CD4-positive, CD25-positive, alpha-beta regulatory T cell (primary cell): ENCODE data around the gene RSRC2. TPM values are rescaled to one million over a fixed set of nuclear protein-coding genes. Genes with fewer than 3 reads are reported as not detected.

Experiments
- ATAC-seq, 2 donors: fragments of 150-1000 bp; cut with Tn5 transposase; one replicate each; pipeline ENCODE4 v1.10.0; 2021; ENCODE audit warnings: low read depth in 2 of 2, moderate number of reproducible peaks in 2 of 2, moderate library complexity in 1 of 2
- DNase-seq, 3 donors: peaks; one replicate each; pipeline versions ENCODE4 v3.0.0 to v3.0.0-alpha.2; 2012 to 2022; ENCODE audit warnings: mixed read lengths in 1 of 3
- H3K27ac ChIP-seq: one replicate; pipeline ENCODE4 v1.7.0; 2013; ENCODE audit warnings: mild to moderate bottlenecking, low read length; ENCODE audit not compliant: insufficient read depth, poor library complexity, severe bottlenecking
- H3K27me3 ChIP-seq: one replicate; pipeline ENCODE4 v1.7.0; 2013; ENCODE audit warnings: low read length; ENCODE audit not compliant: control insufficient read depth, insufficient read depth
- H3K36me3 ChIP-seq: one replicate; pipeline ENCODE4 v1.7.0; 2013; ENCODE audit warnings: mild to moderate bottlenecking, low read length, moderate library complexity; ENCODE audit not compliant: control insufficient read depth, insufficient read depth
- H3K4me1 ChIP-seq: 2 replicates; pipeline ENCODE4 v1.7.0; 2013; ENCODE audit warnings: mild to moderate bottlenecking, low read length; ENCODE audit not compliant: insufficient read depth, control insufficient read depth, poor library complexity, severe bottlenecking
- H3K4me3 ChIP-seq: one replicate; pipeline ENCODE4 v1.7.0; 2013; ENCODE audit warnings: low read depth, mild to moderate bottlenecking, low read length, moderate library complexity
- H3K9me3 ChIP-seq, 2 experiments: 1 replicate in 1 of 2; 2 replicates in 1 of 2; pipeline ENCODE4 v1.7.0; 2013; ENCODE audit warnings: low read length in 2 of 2, mild to moderate bottlenecking in 1 of 2, moderate library complexity in 1 of 2; ENCODE audit not compliant: control insufficient read depth in 2 of 2
- H3K27ac Mint-ChIP-seq, 3 donors: one replicate each; pipeline ENCODE4 v1.8.0; 2020 to 2022; ENCODE audit warnings: mild to moderate bottlenecking in 3 of 3, mixed read lengths in 3 of 3, moderate library complexity in 2 of 3
- H3K27me3 Mint-ChIP-seq: one replicate; pipeline ENCODE4 v1.8.0; 2022; ENCODE audit warnings: mild to moderate bottlenecking, mixed read lengths
- H3K36me3 Mint-ChIP-seq: one replicate; pipeline ENCODE4 v1.8.0; 2020; ENCODE audit warnings: mixed read lengths
- H3K4me1 Mint-ChIP-seq, 4 donors: one replicate each; pipeline ENCODE4 v1.8.0; 2020 to 2022; ENCODE audit warnings: mixed read lengths in 4 of 4, mild to moderate bottlenecking in 1 of 4
- H3K4me3 Mint-ChIP-seq, 4 donors: one replicate each; pipeline ENCODE4 v1.8.0; 2020 to 2022; ENCODE audit warnings: mild to moderate bottlenecking in 4 of 4, mixed read lengths in 4 of 4, moderate library complexity in 3 of 4
- H3K9me3 Mint-ChIP-seq, 7 donors: one replicate each; pipeline ENCODE4 v1.8.0; 2020 to 2022; ENCODE audit warnings: mixed read lengths in 7 of 7, mild to moderate bottlenecking in 3 of 7, moderate library complexity in 2 of 7
- polyA plus RNA-seq, 4 donors: library from polyadenylated mRNA; unstranded; fragments of 300-500 nt; fragmentation: Illumina TruSeq; gene quantifications; one replicate each; pipeline ENCODE4 v1.2.3, GENCODE V29; 2021
- total RNA-seq: library from RNA; stranded (reverse); gene quantifications from one replicate; pipeline ENCODE4 v1.2.3, GENCODE V29; 2022

The RSRC2 gene
- total and polyA plus RNA-seq, 5 donors from 2014 or later: 28.3 to 293 (median 32.7) TPM

- Histone ChIP-seq H3K27me3 (no peaks in the 10 kb centered on the region), H3K36me3 (peaks cover 10% of the 10 kb centered on the region), H3K4me1 (peaks cover 31% of the 10 kb centered on the region), H3K4me3 (peak overlapping the region; percentile 7), H3K27ac (peak overlapping the region; percentile 99), H3K9me3 (no peaks in the 10 kb centered on the region)
- no peaks in the 10 kb centered on the region for H3K9me3 Mint-ChIP-seq
- peaks cover 9 to 20% (median 15%) of the 10 kb centered on the region in 4 donors for H3K4me1 Mint-ChIP-seq
- H3K27ac Mint-ChIP-seq: peak overlapping the region in 1 of 3 donors; percentile 17
- ATAC-seq (no peak), DNase-seq (no peak)
- peaks cover 10% of the 10 kb centered on the region for H3K36me3 Mint-ChIP-seq
- no peaks in the 10 kb centered on the region for H3K27me3 Mint-ChIP-seq
- H3K4me3 Mint-ChIP-seq: peak overlapping the region in 2 of 4 donors; percentile 24 to 47
These were observed 1.8 kb upstream of the RSRC2 start for GRCh38 chr12:122528582-122528981.

GRCh38 chr12:122527478-122527944 lies 775 bp upstream of the RSRC2 start:
- Histone ChIP-seq H3K27ac (peak overlapping the region; percentile 99), H3K36me3 (peaks cover 15% of the 10 kb centered on the region), H3K27me3 (no peaks in the 10 kb centered on the region), H3K9me3 (no peaks in the 10 kb centered on the region), H3K4me1 (peaks cover 42% of the 10 kb centered on the region), H3K4me3 (peak overlapping the region; percentile 100)
- H3K9me3 Mint-ChIP-seq: no peaks in the 10 kb centered on the region
- ATAC-seq (no peak), DNase-seq (peak in 2 of 3 donors; percentile 32 to 70)
- H3K4me3 Mint-ChIP-seq: no peak overlapping the region
- H3K4me1 Mint-ChIP-seq: peaks cover 11 to 29% (median 22%) of the 10 kb centered on the region in 4 donors
- no peak overlapping the region for H3K27ac Mint-ChIP-seq
- H3K36me3 Mint-ChIP-seq: peaks cover 14% of the 10 kb centered on the region
- H3K27me3 Mint-ChIP-seq: no peaks in the 10 kb centered on the region

- H3K27me3 ChIP-seq: no peaks in the 10 kb centered on the region
- peaks cover 46% of the 10 kb centered on the region for H3K36me3 ChIP-seq
- peaks cover 62% of the 10 kb centered on the region for H3K4me1 ChIP-seq
- H3K9me3 ChIP-seq: no peaks in the 10 kb centered on the region
- peak overlapping the region; percentile 43 for H3K27ac ChIP-seq
- no peaks in the 10 kb centered on the region for H3K9me3 Mint-ChIP-seq
- H3K36me3 Mint-ChIP-seq: peaks cover 41% of the 10 kb centered on the region
- H3K27me3 Mint-ChIP-seq: no peaks in the 10 kb centered on the region
- DNase-seq (no peak), ATAC-seq (no peak)
- peaks cover 13 to 57% (median 44%) of the 10 kb centered on the region in 4 donors for H3K4me1 Mint-ChIP-seq
- H3K4me3 Mint-ChIP-seq: peak overlapping the region in 1 of 4 donors; percentile 96
- peak overlapping the region in 2 of 3 donors; percentile 70 to 74 for H3K27ac Mint-ChIP-seq
- peak overlapping the region; percentile 86 for H3K4me3 ChIP-seq
These were observed 2.7 kb downstream of the RSRC2 start for GRCh38 chr12:122523846-122524718.

- peak overlapping the region in 1 of 4 donors; percentile 96 for H3K4me3 Mint-ChIP-seq
- peaks cover 53% of the 10 kb centered on the region for H3K36me3 ChIP-seq
- no peak for DNase-seq
These were observed 3.5 kb downstream of the RSRC2 start for GRCh38 chr12:122523280-122523679.

GRCh38 chr12:122520676-122521075 lies 6.1 kb downstream of the RSRC2 start:
- Mint-ChIP-seq H3K4me3 (no peak overlapping the region), H3K36me3 (peaks cover 64% of the 10 kb centered on the region), H3K4me1 (peaks cover 24 to 71% (median 61%) of the 10 kb centered on the region in 4 donors), H3K27ac (peak overlapping the region in 1 of 3 donors; percentile 74), H3K9me3 (no peaks in the 10 kb centered on the region), H3K27me3 (no peaks in the 10 kb centered on the region)
- Histone ChIP-seq H3K4me3 (no peak overlapping the region), H3K27me3 (no peaks in the 10 kb centered on the region), H3K27ac (no peak overlapping the region), H3K4me1 (peaks cover 51% of the 10 kb centered on the region), H3K36me3 (peaks cover 77% of the 10 kb centered on the region), H3K9me3 (no peaks in the 10 kb centered on the region)
- ATAC-seq (no peak), DNase-seq (no peak)

More at GRCh38 chr12:122523280-122523679, 3.5 kb downstream of the RSRC2 start:
- H3K4me3 ChIP-seq: peak overlapping the region; percentile 86
- H3K4me1 Mint-ChIP-seq: peaks cover 17 to 63% (median 50%) of the 10 kb centered on the region in 4 donors
- H3K9me3 ChIP-seq: no peaks in the 10 kb centered on the region
- H3K27me3 Mint-ChIP-seq: no peaks in the 10 kb centered on the region
- peaks cover 59% of the 10 kb centered on the region for H3K4me1 ChIP-seq
- no peaks in the 10 kb centered on the region for H3K9me3 Mint-ChIP-seq
- H3K27ac Mint-ChIP-seq: peak overlapping the region in 1 of 3 donors; percentile 70
- ATAC-seq: no peak
- peak overlapping the region; percentile 43 for H3K27ac ChIP-seq
- H3K36me3 Mint-ChIP-seq: peaks cover 48% of the 10 kb centered on the region
- no peaks in the 10 kb centered on the region for H3K27me3 ChIP-seq

GRCh38 chr12:122519418-122519817 lies 7.3 kb downstream of the RSRC2 start:
- Histone ChIP-seq H3K4me1 (peaks cover 40% of the 10 kb centered on the region), H3K9me3 (no peaks in the 10 kb centered on the region), H3K4me3 (no peak overlapping the region), H3K36me3 (peaks cover 86% of the 10 kb centered on the region), H3K27ac (peak overlapping the region; percentile 6), H3K27me3 (no peaks in the 10 kb centered on the region)
- Mint-ChIP-seq H3K4me3 (no peak overlapping the region), H3K27me3 (no peaks in the 10 kb centered on the region), H3K36me3 (peaks cover 67% of the 10 kb centered on the region), H3K9me3 (no peaks in the 10 kb centered on the region), H3K4me1 (peaks cover 24 to 75% (median 59%) of the 10 kb centered on the region in 4 donors), H3K27ac (no peak overlapping the region)
- DNase-seq (no peak), ATAC-seq (no peak)

GRCh38 chr12:122518908-122519307 lies 7.8 kb downstream of the RSRC2 start:
- Mint-ChIP-seq H3K9me3 (no peaks in the 10 kb centered on the region), H3K4me1 (peaks cover 24 to 70% (median 54%) of the 10 kb centered on the region in 4 donors), H3K4me3 (no peak overlapping the region), H3K27ac (no peak overlapping the region), H3K27me3 (no peaks in the 10 kb centered on the region), H3K36me3 (peaks cover 64% of the 10 kb centered on the region)
- Histone ChIP-seq H3K4me3 (no peak overlapping the region), H3K9me3 (no peaks in the 10 kb centered on the region), H3K27ac (no peak overlapping the region), H3K4me1 (peaks cover 35% of the 10 kb centered on the region), H3K36me3 (peaks cover 86% of the 10 kb centered on the region), H3K27me3 (no peaks in the 10 kb centered on the region)
- DNase-seq (no peak), ATAC-seq (no peak)
